ENCODE measurements around the gene KCNJ15. TPM values are rescaled to one million over a fixed set of nuclear protein-coding genes. Genes with fewer than 3 reads are reported as not detected.

Gene KCNJ15
- total RNA-seq, 4 donors from 2014 or later: 0.31 to 1.1 (median 0.81) TPM; not detected in 1

DNA sequence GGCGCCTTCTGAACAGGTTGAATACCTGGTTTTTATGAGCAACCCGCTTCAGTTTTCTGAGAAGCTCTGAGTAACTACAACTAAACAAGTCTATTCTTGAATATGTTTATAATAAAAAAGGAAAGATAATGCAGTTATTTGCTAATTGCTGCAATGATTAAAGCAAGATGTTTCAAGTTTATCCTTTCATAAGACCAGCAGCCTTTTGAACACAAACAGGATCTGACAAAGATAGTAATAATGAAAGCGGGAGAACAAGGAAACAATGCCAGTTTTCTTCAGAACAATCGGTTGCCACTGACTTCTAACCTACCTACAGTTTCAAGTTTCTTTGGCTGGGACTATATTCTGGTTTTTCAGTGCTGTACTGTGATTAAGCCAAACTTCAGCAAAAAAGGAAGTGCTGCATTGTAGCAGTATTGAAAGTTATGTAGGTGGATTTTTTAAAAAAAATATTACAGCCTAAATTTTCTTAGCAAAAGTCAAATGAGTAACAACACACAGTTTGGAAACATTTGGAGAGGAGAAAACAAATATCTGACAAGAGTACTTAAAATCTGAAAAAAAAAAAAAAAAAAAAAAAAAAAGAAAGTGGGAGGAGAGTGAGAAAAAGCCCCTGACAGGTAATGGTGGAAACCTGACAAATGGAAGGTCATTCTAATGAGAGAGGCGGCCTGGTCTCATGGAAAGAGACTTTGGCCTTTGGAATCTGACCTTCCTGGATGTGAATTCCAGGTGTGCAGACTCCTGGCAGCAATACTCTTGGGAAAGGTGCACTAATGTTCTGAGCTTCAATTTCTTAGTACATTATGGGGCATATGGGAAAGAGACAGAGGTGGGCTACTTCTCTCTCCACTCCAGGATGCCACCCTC, 11.4 kb downstream of the KCNJ15 start:
- Histone ChIP-seq H3K27ac (no peak overlapping the region), H3K9me3 (no peaks in the 10 kb centered on the region), H3K27me3 (peaks cover 6% of the 10 kb centered on the region), H3K4me3 (no peak overlapping the region), H3K4me1 (no peaks in the 10 kb centered on the region), H3K36me3 (no peaks in the 10 kb centered on the region)
- no peak for ATAC-seq
- TF ChIP-seq, protein P1, sequence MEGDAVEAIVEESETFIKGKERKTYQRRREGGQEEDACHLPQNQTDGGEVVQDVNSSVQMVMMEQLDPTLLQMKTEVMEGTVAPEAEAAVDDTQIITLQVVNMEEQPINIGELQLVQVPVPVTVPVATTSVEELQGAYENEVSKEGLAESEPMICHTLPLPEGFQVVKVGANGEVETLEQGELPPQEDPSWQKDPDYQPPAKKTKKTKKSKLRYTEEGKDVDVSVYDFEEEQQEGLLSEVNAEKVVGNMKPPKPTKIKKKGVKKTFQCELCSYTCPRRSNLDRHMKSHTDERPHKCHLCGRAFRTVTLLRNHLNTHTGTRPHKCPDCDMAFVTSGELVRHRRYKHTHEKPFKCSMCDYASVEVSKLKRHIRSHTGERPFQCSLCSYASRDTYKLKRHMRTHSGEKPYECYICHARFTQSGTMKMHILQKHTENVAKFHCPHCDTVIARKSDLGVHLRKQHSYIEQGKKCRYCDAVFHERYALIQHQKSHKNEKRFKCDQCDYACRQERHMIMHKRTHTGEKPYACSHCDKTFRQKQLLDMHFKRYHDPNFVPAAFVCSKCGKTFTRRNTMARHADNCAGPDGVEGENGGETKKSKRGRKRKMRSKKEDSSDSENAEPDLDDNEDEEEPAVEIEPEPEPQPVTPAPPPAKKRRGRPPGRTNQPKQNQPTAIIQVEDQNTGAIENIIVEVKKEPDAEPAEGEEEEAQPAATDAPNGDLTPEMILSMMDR (IDR thresholded peaks at IDR 0.05): no peak
- TF ChIP-seq POLR2AphosphoS5 (IDR thresholded peaks at IDR 0.05): no peak
- TF ChIP-seq POLR2A (IDR thresholded peaks at IDR 0.05): no peak
- no peak for TF ChIP-seq EP300 (IDR thresholded peaks at IDR 0.05)
- WGBS, 2 donors (ENCODE audit: low coverage in 1 of 2): 63 to 76% methylated on average over 5 of the region's 5 CpGs

DNA sequence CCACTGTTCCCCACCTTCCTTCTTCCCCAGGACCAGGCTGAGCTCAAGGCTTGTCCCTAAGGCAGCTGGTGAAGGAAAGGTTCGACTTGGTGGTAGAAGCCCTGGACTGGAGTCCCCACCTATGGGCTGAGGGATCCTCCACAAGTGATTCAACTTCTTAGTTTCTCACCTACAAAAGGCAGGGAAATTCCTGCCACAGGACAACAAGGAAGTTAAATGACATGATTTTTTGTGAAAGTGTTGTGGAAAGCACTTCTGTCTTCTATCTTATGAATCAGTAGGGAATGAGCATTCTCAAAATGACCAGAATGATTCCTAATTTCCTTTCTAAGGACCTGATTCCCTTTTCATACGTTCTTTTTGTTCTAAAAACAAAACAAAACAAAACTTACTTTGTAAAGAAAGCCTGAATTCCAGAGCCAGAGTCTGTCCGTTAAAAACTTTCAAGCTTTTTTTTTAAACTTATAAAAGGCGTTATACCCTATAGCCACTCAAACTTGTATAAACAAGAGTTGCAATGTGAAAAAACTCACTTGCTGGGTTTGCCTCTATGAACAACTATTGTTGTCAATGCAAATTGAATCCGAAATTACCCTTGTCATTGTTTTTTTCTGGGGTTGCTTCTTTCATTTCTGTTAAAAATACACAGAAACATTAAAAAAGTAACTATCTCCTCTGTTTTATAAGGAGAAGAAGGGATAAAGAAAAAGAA, 12.2 kb downstream of the KCNJ15 start:
- TF ChIP-seq, protein P1 (IDR thresholded peaks at IDR 0.05): no peak
- TF ChIP-seq EP300 (IDR thresholded peaks at IDR 0.05) (no peak), POLR2AphosphoS5 (IDR thresholded peaks at IDR 0.05) (no peak), POLR2A (IDR thresholded peaks at IDR 0.05) (no peak)
- no peaks in the 10 kb centered on the region for H3K9me3 ChIP-seq
- no peaks in the 10 kb centered on the region for H3K36me3 ChIP-seq
- H3K4me3 ChIP-seq: no peak overlapping the region
- H3K27ac ChIP-seq: no peak overlapping the region
- peaks cover 6% of the 10 kb centered on the region for H3K27me3 ChIP-seq
- ATAC-seq: no peak
- WGBS, 2 donors (ENCODE audit: low coverage in 1 of 2): 44 to 56% methylated on average over 4 to 5 of the region's 5 CpGs
- H3K4me1 ChIP-seq: no peaks in the 10 kb centered on the region

DNA sequence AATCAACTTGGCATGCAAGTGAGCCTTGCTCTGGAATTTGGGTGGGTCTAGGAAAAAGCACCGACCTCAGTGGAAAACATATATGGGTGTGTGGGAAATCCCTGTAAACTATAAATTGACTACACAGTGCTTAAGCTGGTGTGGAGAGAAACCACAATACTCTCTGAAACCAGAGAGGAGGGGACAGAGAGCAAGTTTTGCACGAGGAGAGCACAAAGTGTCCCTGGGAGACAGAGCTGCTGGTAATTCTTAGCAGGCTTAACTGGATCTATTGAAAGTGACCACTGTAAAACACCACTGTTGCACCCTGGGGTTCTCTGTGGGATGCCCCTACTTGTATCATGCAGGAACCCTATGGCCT, 12.8 kb downstream of the KCNJ15 start:
- no peak overlapping the region for H3K27ac ChIP-seq
- no peaks in the 10 kb centered on the region for H3K9me3 ChIP-seq
- H3K4me3 ChIP-seq: no peak overlapping the region
- WGBS, 2 donors (ENCODE audit: low coverage in 1 of 2): 35% methylated on average over 2 of the region's 2 CpGs; no CpG with 5 or more reads in 1 of the 2 donors
- peaks cover 6% of the 10 kb centered on the region for H3K27me3 ChIP-seq
- TF ChIP-seq EP300 (IDR thresholded peaks at IDR 0.05): no peak
- H3K36me3 ChIP-seq: no peaks in the 10 kb centered on the region
- no peaks in the 10 kb centered on the region for H3K4me1 ChIP-seq
- no peak for ATAC-seq

GRCh38 chr21:38272215-38272614, 15.4 kb downstream of the KCNJ15 start:
- H3K36me3 ChIP-seq: no peaks in the 10 kb centered on the region
- H3K27me3 ChIP-seq: peaks cover 6% of the 10 kb centered on the region
- H3K27ac ChIP-seq: no peak overlapping the region
- TF ChIP-seq POLR2AphosphoS5 (IDR thresholded peaks at IDR 0.05) (no peak), EP300 (IDR thresholded peaks at IDR 0.05) (no peak), POLR2A (IDR thresholded peaks at IDR 0.05) (no peak)
- TF ChIP-seq, protein P1 (IDR thresholded peaks at IDR 0.05): no peak
- no peaks in the 10 kb centered on the region for H3K4me1 ChIP-seq
- WGBS, 2 donors (ENCODE audit: low coverage in 1 of 2): no CpG with 5 or more reads among the region's 6 CpGs
- H3K4me3 ChIP-seq: no peak overlapping the region
- H3K9me3 ChIP-seq: no peaks in the 10 kb centered on the region
- no peak for ATAC-seq

DNA sequence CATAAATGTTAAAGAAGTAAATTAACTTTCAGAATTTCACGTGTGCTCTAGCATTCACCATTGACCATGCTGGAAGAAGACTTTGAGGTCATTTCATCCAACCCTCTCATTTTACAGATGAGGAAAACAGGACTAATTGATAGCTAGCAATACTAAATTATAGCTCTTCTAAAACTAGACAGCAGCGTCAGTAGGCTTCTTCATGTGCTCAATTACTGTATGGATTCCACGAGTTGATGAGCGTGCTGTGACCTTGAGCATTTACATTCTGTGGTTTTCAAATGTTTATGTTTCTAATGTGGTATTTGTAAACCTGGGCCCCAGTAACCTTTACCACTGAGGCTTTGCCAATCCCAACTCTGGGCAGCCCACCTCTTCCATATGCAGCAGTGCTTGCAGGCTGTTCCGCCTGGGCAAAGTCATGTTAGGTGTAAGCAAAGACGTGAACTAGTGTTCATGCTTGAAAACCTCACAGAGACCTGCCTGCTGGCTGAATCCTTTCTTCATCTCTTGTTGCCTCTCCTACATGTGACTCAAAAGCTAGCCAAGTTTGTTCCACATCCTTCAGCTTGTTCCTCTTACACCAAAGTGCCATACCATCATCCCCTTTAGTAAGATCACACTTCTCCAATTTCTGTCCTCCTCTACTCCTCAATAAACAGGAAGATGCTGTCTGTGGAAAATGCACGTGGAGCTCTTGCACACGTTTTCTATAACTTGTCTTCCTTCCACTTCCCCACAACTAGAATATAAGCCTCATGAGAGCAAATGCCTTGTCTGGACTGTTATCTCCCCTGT, 17.2 kb downstream of the KCNJ15 start:
- Histone ChIP-seq H3K4me3 (no peak overlapping the region), H3K4me1 (no peaks in the 10 kb centered on the region), H3K27ac (no peak overlapping the region), H3K27me3 (peaks cover 6% of the 10 kb centered on the region), H3K9me3 (no peaks in the 10 kb centered on the region), H3K36me3 (no peaks in the 10 kb centered on the region)
- no peak for ATAC-seq
- WGBS, 2 donors (ENCODE audit: low coverage in 1 of 2): 59 to 74% methylated on average over 7 to 8 of the region's 8 CpGs
- TF ChIP-seq POLR2AphosphoS5 (IDR thresholded peaks at IDR 0.05) (no peak), EP300 (IDR thresholded peaks at IDR 0.05) (no peak), POLR2A (IDR thresholded peaks at IDR 0.05) (no peak)
- TF ChIP-seq, protein P1 (IDR thresholded peaks at IDR 0.05): no peak
